ENCODE data around the gene PPP4R1.
A peak's percentile ranks its signal among the peaks of the same experiment; 100 is the strongest.

Gene PPP4R1

GRCh38 chr18:9542924-9543323 is 71.4 kb downstream of the PPP4R1 start:
- no peak for DNase-seq

DNA sequence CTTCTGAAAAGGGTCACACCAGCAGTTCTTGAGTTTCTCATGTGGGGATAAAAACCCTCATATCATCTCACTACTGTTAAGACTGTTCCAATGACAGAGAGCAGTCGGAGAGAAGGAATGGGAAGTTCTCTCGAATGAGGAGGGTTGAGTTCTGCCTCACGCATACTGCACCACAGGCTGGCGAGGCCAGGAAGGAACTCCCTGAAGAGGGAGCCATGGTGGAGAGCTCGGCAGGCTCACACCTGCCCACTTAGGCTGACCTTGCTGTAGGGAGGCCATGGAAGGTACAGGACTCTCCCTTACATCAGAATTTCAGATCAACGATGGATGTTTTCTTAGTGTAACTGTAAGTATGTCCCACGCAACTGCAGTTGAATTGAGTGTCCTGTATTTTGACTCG is 74.4 kb downstream of the PPP4R1 start:
- no peak for DNase-seq

DNA sequence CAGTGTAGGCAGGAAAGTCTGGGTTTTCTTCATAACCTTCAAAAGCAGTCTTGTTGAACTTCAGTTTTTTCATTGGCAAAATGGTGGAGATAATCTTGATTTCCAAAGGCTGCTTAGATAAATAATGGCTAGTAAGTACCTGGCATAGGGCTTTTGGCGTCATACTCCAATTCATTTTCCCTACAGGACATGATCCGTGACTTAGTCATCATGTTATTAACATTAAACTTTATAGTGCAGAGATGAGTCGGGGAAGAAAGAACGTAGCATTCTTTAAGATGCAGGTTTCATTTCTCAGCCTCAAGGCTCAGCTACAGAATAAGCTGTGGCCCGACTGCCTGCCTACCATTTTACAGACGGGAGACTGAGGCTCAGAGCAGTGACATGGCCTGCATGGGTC is 75.1 kb downstream of the PPP4R1 start:
- DNase-seq: no peak

DNA sequence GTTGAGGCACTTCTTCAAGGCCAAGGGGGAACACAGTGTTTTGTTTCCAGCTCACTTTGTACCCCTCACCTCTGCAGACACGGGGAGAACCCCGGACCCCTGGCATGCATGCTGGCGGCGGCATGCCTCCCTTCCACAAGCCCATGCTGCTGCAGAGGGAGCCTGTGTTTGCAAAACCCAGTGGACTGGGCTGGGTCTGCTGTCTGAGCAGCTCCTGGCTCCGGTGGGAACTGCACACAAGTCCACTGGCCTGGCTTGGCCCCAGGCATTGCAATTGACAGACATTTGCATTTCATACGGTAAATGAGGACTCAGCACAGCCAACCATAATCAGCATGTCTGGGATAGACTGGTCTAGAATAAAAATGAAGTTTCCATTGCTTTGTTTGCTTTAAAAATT is 76.7 kb downstream of the PPP4R1 start:
- DNase-seq: no peak

DNA sequence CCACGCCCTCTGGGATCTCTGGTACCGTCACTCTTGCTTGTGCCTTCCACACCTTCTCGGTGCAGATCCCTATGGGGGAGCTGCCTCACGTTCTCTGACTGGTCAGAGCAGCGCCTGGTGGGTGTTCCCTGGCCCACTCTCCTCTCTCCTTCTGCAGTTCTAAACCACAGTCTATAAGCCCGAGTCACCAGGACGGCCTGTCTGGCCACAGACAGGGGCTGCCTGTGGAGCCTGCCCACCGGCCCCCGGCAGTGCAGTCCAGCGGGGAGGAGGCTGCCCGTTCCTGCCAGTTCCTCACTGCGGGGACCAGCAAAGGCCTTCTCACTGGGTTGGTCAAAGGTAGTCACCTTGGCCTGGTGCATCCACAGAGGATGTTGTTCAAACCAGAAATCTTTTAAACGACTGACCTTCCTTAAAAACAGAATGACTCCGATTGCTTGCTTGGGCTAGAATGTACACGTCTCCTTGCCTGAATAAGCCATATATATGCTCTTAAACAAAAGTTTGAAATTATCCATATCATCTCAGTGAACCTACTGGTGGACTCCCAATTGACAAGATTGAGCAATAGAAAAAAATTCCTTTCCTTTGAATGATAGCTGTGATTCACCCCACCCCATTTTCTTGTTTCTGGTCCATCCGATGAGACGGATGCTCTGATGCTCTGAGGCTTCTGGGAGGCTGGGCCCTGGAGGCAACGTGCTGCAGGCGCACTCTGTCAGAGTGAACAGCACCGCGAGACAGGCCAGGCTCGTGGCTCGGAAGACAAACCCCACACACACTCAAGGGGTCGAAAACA is 77.8 kb downstream of the PPP4R1 start:
- no peak for DNase-seq

- no peak for DNase-seq
These were observed 78.8 kb downstream of the PPP4R1 start for GRCh38 chr18:9535430-9535991.

DNA sequence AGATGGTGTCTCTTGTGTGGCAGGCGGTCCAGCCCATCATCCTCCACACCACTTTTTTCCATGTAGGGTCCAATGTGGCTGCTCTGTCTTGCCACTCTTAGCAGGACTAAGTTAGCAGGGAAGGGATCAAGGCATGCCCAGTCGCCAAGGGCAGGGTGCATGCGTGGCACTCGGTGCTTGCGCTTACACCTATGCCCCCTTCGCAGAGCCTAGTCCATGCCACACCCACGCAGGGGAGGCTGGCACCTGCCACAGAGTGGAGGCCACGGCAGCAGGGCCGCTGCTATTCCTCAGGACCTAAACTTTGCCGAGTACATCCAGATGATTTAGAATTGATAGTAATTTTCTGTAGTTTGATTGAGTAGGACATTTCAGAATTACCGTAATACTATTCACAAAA is 79.5 kb downstream of the PPP4R1 start:
- DNase-seq: no peak

- no peak for DNase-seq
These were observed 82.5 kb downstream of the PPP4R1 start for GRCh38 chr18:9531791-9532410.

DNA sequence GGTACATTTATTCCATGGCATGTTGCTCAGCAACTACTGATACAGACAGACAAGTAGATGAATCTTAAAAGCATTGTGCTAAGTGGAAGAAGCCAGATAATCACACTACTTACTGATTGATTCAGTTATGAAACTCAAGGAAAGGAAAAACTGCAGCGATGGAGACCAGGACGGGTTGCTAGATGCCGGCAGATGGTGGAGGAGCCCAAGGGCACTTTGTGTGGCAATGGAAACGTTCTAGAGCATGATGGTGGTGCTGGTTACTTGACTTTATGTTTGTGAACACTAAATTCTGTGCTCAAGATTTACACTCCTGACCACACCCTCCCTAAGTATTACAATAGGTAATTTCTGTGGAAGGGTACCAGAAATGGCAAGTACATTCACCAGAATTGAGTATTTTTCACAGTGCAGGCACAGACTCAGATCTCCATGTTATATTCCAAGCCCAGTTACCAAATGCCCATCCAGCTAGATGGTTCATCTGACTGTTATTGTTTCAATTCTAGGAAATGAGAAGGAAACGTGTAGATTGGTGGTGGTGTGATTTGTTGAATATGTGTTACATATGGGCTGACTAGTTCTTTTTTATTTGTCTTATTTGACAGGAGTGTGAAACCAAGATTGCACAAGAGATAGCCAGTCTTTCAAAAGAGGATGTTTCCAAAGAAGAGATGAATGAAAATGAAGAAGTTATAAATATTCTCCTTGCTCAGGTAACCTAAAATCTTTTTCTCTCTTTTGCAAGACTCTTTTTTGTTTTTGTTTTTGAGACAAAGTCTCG is 83.9 kb downstream of the PPP4R1 start:
- DNase-seq: no peak

DNA sequence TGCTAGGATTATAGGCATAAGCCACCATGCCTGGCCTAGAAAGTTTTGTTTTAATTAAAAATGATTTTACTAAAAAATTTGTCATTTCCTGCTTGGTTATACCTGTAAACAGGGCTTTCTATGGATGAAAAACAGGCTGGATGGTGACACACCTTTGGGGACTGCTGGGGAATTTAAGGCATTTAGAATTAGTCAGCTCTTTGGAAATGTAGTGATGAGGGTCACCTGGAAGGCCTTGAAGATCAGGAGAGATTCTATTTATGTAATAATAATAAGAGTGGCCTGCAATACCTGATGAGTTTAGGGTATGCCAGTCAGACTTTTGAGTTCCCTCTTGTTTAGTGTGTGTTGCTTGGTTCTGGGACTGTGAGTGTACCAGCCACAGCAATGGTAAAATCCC is 87.9 kb downstream of the PPP4R1 start:
- DNase-seq: no peak

GRCh38 chr18:9522952-9523351 is 91.4 kb downstream of the PPP4R1 start:
- no peak for DNase-seq

GRCh38 chr18:9521770-9522169 is 92.6 kb downstream of the PPP4R1 start:
- DNase-seq: no peak

- DNase-seq: no peak
These were observed 93.7 kb downstream of the PPP4R1 start for GRCh38 chr18:9520666-9521065.

DNA sequence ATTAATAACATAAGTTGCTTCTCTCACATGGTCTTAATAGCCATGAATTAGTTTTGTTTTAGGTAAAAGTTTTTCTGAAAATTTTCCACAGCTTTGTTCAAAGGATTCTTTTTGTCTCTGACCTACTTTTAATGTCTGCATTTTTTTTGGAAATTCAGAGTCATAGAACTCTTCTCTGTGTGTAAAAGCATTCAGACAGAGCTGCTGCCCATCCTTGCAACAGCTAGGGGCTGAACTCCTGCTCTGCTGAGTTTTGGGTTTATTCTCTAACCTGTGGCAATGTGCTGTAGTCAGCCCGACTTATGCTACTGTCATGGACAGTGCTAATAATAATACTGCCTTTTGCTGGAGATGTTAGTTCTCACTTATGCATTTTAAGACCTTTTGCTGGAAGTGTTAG is 95.0 kb downstream of the PPP4R1 start:
- no peak for DNase-seq

GRCh38 chr18:9517869-9518268 is 96.5 kb downstream of the PPP4R1 start:
- DNase-seq: no peak

DNA sequence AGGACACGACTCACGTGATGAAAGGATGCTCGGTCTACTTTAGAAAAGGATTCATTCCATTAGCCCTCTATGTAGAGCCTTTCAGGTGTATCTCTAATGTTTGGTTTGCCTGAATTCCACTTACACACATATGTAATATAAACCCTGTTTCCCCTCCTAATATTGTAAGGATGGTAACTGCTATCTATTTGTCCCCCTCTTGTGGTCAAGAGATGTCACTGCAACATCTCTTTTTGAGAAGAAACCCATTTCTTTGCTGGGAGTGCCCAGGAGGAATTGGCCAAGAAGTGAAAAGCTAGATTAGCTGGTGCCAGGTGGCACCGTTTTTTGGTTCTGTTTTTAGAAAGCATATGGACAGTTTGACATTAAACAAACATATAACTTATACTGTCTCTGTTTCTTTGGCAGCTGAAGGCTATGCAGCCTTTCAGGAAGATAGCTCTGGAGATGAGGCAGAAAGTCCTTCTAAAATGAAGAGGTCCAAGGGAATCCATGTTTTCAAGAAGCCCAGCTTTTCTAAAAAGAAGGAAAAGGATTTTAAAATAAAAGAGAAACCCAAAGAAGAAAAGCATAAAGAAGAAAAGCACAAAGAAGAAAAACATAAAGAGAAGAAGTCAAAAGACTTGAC is 97.8 kb downstream of the PPP4R1 start:
- DNase-seq: peak in 1 of 2 donors; percentile 59

DNA sequence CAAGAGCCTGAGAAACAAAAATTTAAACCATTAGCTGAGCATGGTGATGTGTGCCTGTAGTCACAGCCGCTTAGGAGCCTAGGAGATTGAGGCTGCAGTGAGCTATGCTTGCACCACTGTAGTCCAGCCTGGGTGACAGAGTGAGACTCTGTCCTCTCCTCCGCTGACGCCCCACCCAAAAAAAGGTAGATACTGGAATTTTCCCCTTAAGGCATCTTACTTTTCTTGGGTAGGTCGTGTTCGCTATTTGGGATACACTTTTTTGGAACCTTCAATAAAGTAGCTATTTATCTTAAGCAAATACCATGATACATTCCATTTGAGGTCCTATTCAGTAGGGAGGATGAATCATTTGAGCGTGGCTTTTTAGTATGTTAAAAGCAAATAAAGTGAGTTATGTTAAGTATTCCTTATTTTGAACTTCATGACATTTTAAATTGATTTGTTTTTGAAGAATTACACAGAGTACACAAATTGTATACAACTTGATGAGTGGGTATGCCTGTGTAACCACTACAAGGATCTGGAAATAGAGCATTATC is 100.3 kb downstream of the PPP4R1 start:
- DNase-seq: no peak

DNA sequence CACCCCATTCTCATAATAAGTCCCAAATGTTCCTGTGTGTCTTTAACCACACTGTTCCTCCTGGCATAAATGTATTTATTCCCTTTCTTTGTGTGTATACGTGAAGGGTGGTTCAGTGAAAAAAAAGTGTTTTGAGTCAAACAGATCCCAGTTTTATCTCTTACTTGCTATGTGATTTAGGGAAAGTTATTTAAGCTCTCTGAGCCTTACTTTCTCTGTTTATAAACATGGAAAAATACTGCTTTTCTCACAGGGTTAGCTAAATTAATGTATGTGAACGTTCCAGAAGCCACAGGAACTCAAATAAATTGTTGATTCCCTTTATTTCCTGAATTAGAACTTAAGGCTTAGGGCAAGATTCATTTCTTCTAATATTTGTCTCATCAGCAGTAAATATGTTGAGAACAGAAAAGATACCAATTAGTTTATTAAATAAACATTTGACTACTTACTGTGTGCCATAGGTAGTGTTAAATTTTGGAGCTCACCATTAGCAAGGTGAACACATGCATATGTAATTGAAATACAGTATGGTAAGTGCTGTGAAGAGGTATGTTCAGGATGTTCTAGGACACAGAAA is 105.8 kb downstream of the PPP4R1 start:
- DNase-seq: no peak

DNA sequence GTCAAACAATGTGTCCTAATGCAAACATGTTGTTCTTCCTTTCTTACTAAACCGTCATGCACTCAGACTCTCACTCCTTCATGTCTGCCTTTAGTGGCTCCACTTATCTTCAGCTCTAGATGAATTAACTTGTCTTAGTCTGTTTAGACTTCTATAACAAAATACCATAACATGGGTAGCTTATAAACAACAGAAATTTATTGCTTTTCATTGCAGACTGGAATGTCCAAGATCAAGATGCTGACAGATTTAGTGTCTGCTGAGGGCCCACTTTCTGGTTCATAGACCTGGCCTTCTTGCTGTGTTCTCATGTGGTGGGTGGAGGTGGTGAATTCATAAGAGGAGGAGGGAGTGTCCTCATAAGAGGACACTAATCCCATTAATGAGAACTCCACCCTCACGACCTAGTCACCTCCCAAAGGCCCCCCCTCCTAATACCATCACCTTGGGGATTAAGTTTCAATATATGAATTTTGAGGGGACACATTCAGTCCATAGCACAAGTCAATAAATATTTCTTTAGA is 106.7 kb downstream of the PPP4R1 start:
- no peak for DNase-seq

DNA sequence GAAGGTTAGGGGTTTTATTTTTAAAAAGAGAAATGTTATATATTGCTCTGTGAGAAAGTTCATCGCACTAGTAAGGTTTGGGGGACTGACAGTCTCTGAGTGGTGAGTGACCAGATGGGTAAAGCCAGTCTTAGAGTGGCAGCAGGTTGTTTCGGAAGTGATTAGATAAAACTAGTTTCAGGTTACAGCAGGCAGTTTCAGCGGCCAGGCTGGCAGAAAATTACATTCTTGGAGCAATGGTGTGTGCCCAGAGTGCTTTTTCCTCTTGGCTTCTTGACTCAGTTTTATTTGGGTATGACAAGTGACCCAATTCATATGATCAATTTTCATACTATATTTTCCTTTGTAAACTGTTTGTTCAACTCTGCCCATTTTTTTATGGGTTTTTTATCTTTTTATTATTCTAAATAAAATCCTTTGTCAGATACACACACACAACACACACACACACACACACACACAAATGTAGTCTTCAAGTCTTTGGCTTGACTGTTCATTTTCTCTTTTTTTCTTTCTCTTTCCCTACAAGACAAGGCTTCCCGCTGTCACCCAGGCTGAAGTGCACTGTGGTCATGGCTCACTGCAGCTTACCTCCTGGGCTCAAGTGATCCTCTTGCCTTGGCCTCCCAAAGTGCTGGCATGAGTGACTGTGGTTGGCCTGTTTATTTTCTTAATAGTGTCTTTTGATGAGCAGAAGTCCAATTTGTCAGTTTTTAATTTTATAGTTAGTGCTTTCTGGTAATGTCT is 108.1 kb downstream of the PPP4R1 start:
- no peak for DNase-seq
